ENCODE data around the gene PKNOX2.

GRCh38 chr11:125465255-125465654 is 300.7 kb downstream of the PKNOX2 start:
- TF ChIP-seq CTCF (IDR thresholded peaks at IDR 0.05) (no peak), POLR2AphosphoS5 (IDR thresholded peaks at IDR 0.05) (no peak), POLR2A (IDR thresholded peaks at IDR 0.05) (no peak), EP300 (IDR thresholded peaks at IDR 0.05; ENCODE audit: low read depth) (no peak)

Measured in transverse colon (tissue), 4 donors.